Panc1 (cell line): Measurements from ENCODE around the gene IGFBP5. TPM values are rescaled to one million over a fixed set of nuclear protein-coding genes. Genes with fewer than 3 reads are reported as not detected.

ENCODE experiments used
- ATAC-seq: fragments of 200-7000 bp; cut with Tn5 transposase; 2 replicates; pipeline ENCODE4 v1.9.1; 2020; ENCODE audit warnings: mild to moderate bottlenecking, moderate library complexity
- BruUV-seq: library from RNA; stranded (reverse); fragments of 400-500 nt; replicated peaks from 2 replicates; lab custom pipeline; 2021; lab: Mats Ljungman, UMichigan
- CTCF ChIA-PET: fragments of 300-600 bp; sonication (Branson Sonifier 250); formaldehyde crosslinking; loops from one replicate; lab custom pipeline; 2022; ENCODE audit warnings: antibody characterized with exemption; lab: Charles Lee
- POLR2A ChIA-PET: fragments of 300-600 bp; sonication (Branson Sonifier 250); formaldehyde crosslinking; loops from one replicate; lab custom pipeline; 2022; ENCODE audit warnings: antibody characterized with exemption; lab: Charles Lee
- DNase-seq: peaks from one replicate; pipeline ENCODE4 v3.0.0-alpha.2; 2010; ENCODE audit warnings: low read depth, low spot score
- H3K27ac ChIP-seq: 2 replicates; pipeline ENCODE4 v1.5.1; 2011; ENCODE audit warnings: mild to moderate bottlenecking, low read length, inconsistent platforms
- H3K27me3 ChIP-seq: fragments of 200-500 bp; sonication (Bioruptor generic); 2 replicates; pipeline ENCODE4 v1.6.0; 2014; ENCODE audit warnings: low read length, inconsistent platforms; ENCODE audit not compliant: control insufficient read depth, insufficient read depth
- H3K36me3 ChIP-seq: fragments of 200-500 bp; sonication (Bioruptor generic); 2 replicates; pipeline ENCODE4 v1.5.1; 2014; ENCODE audit warnings: inconsistent platforms, mild to moderate bottlenecking, low read length, moderate library complexity; ENCODE audit not compliant: control insufficient read depth, insufficient read depth
- H3K4me1 ChIP-seq: 2 replicates; pipeline ENCODE4 v1.5.1; 2011; ENCODE audit warnings: inconsistent platforms, mild to moderate bottlenecking, low read length, moderate library complexity; ENCODE audit not compliant: control insufficient read depth, insufficient read depth
- H3K4me3 ChIP-seq, 2 experiments: 2 replicates each; pipeline ENCODE4 v1.5.1; 2011 to 2012; ENCODE audit warnings: low read depth in 2 of 2, low read length in 2 of 2, mild to moderate bottlenecking in 2 of 2, inconsistent platforms in 1 of 2, moderate library complexity in 1 of 2
- H3K9me3 ChIP-seq: fragments of 200-500 bp; sonication (Bioruptor generic); 2 replicates; pipeline ENCODE4 v1.5.1; 2014; ENCODE audit warnings: low read depth, mild to moderate bottlenecking, inconsistent platforms, low read length, moderate library complexity; ENCODE audit not compliant: control insufficient read depth, insufficient read depth
- CTCF ChIP-seq: fragments of 450-650 bp; IDR thresholded peaks from 2 replicates; pipeline ENCODE4 v1.5.1; 2017; ENCODE audit warnings: mild to moderate bottlenecking
- POLR2AphosphoS5 ChIP-seq: IDR thresholded peaks from 2 replicates; pipeline ENCODE4 v1.6.1; 2012; ENCODE audit warnings: mild to moderate bottlenecking, low read depth, low read length, moderate library complexity
- REST ChIP-seq, 2 experiments: IDR thresholded peaks; 2 replicates each; pipeline ENCODE4 v1.6.1; 2011 to 2012; ENCODE audit warnings: low read depth in 2 of 2, control low read depth in 1 of 2, low read length in 1 of 2, mild to moderate bottlenecking in 1 of 2, moderate library complexity in 1 of 2; ENCODE audit not compliant: insufficient read depth in 1 of 2
- SIN3A ChIP-seq: IDR thresholded peaks from 2 replicates; pipeline ENCODE4 v1.6.1; 2012; ENCODE audit warnings: low read depth, mild to moderate bottlenecking, low read length, moderate library complexity, borderline replicate concordance; ENCODE audit not compliant: insufficient read depth
- TCF7L2 ChIP-seq: IDR thresholded peaks from 2 replicates; pipeline ENCODE4 v1.6.1; 2011; ENCODE audit warnings: mild to moderate bottlenecking, low read depth, low read length, inconsistent platforms
- in situ Hi-C: cut with HindIII; loops from 2 replicates; pipeline ENCODE4 v1.10.0; 2016; ENCODE audit warnings: low sequenced_read_pairs, low pct_unique_long_range_greater_than_20kb
- intact Hi-C: fragments of 100-400 bp; cut with micrococcal nuclease; formaldehyde crosslinking; loops from one replicate; pipeline ENCODE4 v1.10.0; 2022; ENCODE audit not compliant: unreplicated experiment
- total RNA-seq: library from RNA; stranded (reverse); gene quantifications from one replicate; pipeline ENCODE4 v1.2.1, GENCODE V29; 2021; ENCODE audit not compliant: unreplicated experiment

Gene IGFBP5
- total RNA-seq, 1 experiment from 2014 or later = 1.9 TPM

- ATAC-seq (no peak), DNase-seq (no peak)
- Histone ChIP-seq H3K4me1 (no peaks in the 10 kb centered on the region), H3K4me3 (no peak overlapping the region), H3K27ac (no peak overlapping the region), H3K36me3 (no peaks in the 10 kb centered on the region), H3K9me3 (no peaks in the 10 kb centered on the region), H3K27me3 (no peaks in the 10 kb centered on the region)
- TF ChIP-seq TCF7L2 (no peak), REST (IDR thresholded peaks at IDR 0.05; ENCODE audit: insufficient read depth in 1 of 2, low read depth in 2 of 2, low read length in 1 of 2) (no peak), POLR2AphosphoS5 (no peak)
- intact Hi-C loops (no loop called here), in situ Hi-C loops (no loop called here)
- BruUV-seq = no TSS peak
- ChIA-PET CTCF (interaction anchor here (0.6 kb wide), 1 partner anchor 229 kb away, joined by 3 read pairs; no protein-coding TSS in a partner anchor), POLR2A (interaction anchor here (0.7 kb wide), 1 partner anchor 103 kb away, joined by 4 read pairs; no protein-coding TSS in a partner anchor)
Observed at GRCh38 chr2:216664593-216665034, 30.7 kb downstream of the IGFBP5 start.

GRCh38 chr2:216663846-216664245, 31.5 kb downstream of the IGFBP5 start:
- intact Hi-C loops = no loop called here
- H3K9me3 ChIP-seq = no peaks in the 10 kb centered on the region
- no peaks in the 10 kb centered on the region for H3K4me1 ChIP-seq
- in situ Hi-C loops = no loop called here
- no peak overlapping the region for H3K27ac ChIP-seq
- POLR2A ChIA-PET = interaction anchor here (0.7 kb wide), 1 partner anchor 102 kb away, joined by 4 read pairs; no protein-coding TSS in a partner anchor
- DNase-seq (no peak), ATAC-seq (no peak)
- BruUV-seq = no TSS peak
- H3K27me3 ChIP-seq = no peaks in the 10 kb centered on the region
- no peak overlapping the region for H3K4me3 ChIP-seq
- H3K36me3 ChIP-seq = no peaks in the 10 kb centered on the region
- CTCF ChIA-PET = interaction anchor here (0.9 kb wide), 1 partner anchor 9 kb away, joined by 3 read pairs; no protein-coding TSS in a partner anchor
- no peak for TF ChIP-seq CTCF
- TF ChIP-seq SIN3A = no peak
- TF ChIP-seq REST (IDR thresholded peaks at IDR 0.05; ENCODE audit: insufficient read depth in 1 of 2, low read depth in 2 of 2, low read length in 1 of 2) = no peak
- no peak for TF ChIP-seq TCF7L2
- TF ChIP-seq POLR2AphosphoS5 = no peak
